Osteoblast (primary cell): ENCODE results near the gene SPATA6L. TPM values are rescaled to one million over a fixed set of nuclear protein-coding genes. Genes with fewer than 3 reads are reported as not detected.

Source experiments
- DNase-seq: peaks from one replicate; pipeline ENCODE4 v3.0.0; 2011; ENCODE audit warnings: low spot score, mixed read lengths; ENCODE audit not compliant: insufficient read length; ENCODE audit errors: missing footprints
- H2AFZ ChIP-seq: 2 replicates; pipeline ENCODE4 v1.6.0; 2011; ENCODE audit warnings: mild to moderate bottlenecking, low read length
- H3K27ac ChIP-seq: 2 replicates; pipeline ENCODE4 v1.5.1; 2011; ENCODE audit warnings: mild to moderate bottlenecking, low read depth, low read length, moderate library complexity
- H3K27me3 ChIP-seq: 2 replicates; pipeline ENCODE4 v1.6.0; 2012; ENCODE audit warnings: mild to moderate bottlenecking, control low read depth, inconsistent platforms, low read length, moderate library complexity; ENCODE audit not compliant: insufficient read depth
- H3K36me3 ChIP-seq: 2 replicates; pipeline ENCODE4 v1.5.1; 2011; ENCODE audit warnings: mild to moderate bottlenecking, low read length, control low read depth, moderate library complexity; ENCODE audit not compliant: insufficient read depth
- H3K4me1 ChIP-seq: 2 replicates; pipeline ENCODE4 v1.5.1; 2011; ENCODE audit warnings: mild to moderate bottlenecking, low read length, control low read depth, moderate library complexity; ENCODE audit not compliant: insufficient read depth
- H3K4me2 ChIP-seq: 2 replicates; pipeline ENCODE4 v1.6.0; 2011; ENCODE audit warnings: mild to moderate bottlenecking, low read length; ENCODE audit not compliant: insufficient read depth
- H3K4me3 ChIP-seq: fragments of 200-600 bp; sonication (generic); 3 replicates; pipeline ENCODE4 v1.5.1; 2012; ENCODE audit warnings: mild to moderate bottlenecking, low read length, inconsistent platforms; ENCODE audit not compliant: insufficient read depth
- H3K79me2 ChIP-seq: 2 replicates; pipeline ENCODE4 v1.6.0; 2012; ENCODE audit warnings: mild to moderate bottlenecking, low read length, control low read depth, inconsistent platforms; ENCODE audit not compliant: insufficient read depth
- H3K9me3 ChIP-seq: 2 replicates; pipeline ENCODE4 v1.5.1; 2011; ENCODE audit warnings: low read depth, low read length, control low read depth
- H4K20me1 ChIP-seq: 2 replicates; pipeline ENCODE4 v1.6.0; 2012; ENCODE audit warnings: mild to moderate bottlenecking, low read length, control low read depth; ENCODE audit not compliant: insufficient read depth
- total RNA-seq: library from RNA; depleted of rRNA; stranded (reverse); fragments of >200 nt; gene quantifications from 2 replicates; pipeline ENCODE4 v1.2.3, GENCODE V29; 2012
- TF ChIP-seq, protein P1 (sequence below): IDR thresholded peaks from 2 replicates; pipeline ENCODE4 v1.5.1; 2011; ENCODE audit warnings: mild to moderate bottlenecking, low read depth, low read length, moderate library complexity; ENCODE audit errors: extremely low read depth

Gene SPATA6L
- total RNA-seq, 1 donor: 0.72 TPM

DNA sequence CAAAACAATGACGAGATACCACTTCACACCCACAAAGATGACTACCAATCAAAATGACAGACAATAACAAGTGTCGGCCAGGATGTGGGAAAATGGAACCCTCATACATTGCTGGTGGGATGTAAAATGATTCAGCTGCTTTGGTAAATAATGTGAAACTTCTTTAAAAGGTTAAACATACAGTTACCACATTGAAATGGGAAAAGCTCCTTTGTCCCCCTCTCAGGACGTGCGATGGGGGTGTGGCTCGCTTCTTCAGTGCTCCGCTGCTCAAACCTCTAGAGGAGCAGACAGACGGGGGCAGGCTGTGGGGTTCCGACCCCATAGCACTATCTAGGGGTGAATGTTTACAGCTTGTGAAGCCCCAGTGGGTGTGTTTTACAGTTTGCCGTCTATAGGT is 12.2 kb downstream of the SPATA6L start:
- Histone ChIP-seq H2AFZ (no peak overlapping the region), H3K36me3 (no peaks in the 10 kb centered on the region), H4K20me1 (no peaks in the 10 kb centered on the region), H3K27me3 (no peaks in the 10 kb centered on the region), H3K79me2 (no peaks in the 10 kb centered on the region), H3K4me1 (no peaks in the 10 kb centered on the region), H3K27ac (no peak overlapping the region), H3K9me3 (no peaks in the 10 kb centered on the region), H3K4me3 (no peak overlapping the region), H3K4me2 (no peak overlapping the region)
- TF ChIP-seq, protein P1, sequence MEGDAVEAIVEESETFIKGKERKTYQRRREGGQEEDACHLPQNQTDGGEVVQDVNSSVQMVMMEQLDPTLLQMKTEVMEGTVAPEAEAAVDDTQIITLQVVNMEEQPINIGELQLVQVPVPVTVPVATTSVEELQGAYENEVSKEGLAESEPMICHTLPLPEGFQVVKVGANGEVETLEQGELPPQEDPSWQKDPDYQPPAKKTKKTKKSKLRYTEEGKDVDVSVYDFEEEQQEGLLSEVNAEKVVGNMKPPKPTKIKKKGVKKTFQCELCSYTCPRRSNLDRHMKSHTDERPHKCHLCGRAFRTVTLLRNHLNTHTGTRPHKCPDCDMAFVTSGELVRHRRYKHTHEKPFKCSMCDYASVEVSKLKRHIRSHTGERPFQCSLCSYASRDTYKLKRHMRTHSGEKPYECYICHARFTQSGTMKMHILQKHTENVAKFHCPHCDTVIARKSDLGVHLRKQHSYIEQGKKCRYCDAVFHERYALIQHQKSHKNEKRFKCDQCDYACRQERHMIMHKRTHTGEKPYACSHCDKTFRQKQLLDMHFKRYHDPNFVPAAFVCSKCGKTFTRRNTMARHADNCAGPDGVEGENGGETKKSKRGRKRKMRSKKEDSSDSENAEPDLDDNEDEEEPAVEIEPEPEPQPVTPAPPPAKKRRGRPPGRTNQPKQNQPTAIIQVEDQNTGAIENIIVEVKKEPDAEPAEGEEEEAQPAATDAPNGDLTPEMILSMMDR: no peak
- DNase-seq: no peak

DNA sequence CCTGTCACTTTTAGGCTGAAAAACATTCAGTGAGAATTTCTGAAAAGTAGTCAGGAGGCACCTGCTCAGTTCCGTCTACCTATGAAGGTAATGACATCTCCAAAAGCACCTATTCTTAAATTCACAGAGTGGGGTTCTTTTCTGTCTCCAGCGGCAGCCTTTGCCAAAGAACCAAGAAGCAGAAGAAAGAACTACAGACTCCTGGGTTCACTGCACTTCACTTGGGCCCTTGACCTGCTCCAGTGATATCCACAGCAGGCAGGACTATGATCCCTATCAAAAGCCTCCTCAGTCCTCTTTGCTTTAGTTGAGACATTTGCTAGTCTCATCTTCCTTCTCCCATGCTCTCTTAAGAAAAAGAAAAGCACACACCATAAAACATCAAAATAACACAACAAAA is 23.9 kb downstream of the SPATA6L start:
- no peak for DNase-seq
- Histone ChIP-seq H3K36me3 (no peaks in the 10 kb centered on the region), H3K4me2 (no peak overlapping the region), H3K4me3 (no peak overlapping the region), H3K27me3 (no peaks in the 10 kb centered on the region), H3K9me3 (no peaks in the 10 kb centered on the region), H4K20me1 (no peaks in the 10 kb centered on the region), H3K79me2 (no peaks in the 10 kb centered on the region), H2AFZ (no peak overlapping the region), H3K4me1 (no peaks in the 10 kb centered on the region), H3K27ac (no peak overlapping the region)
- TF ChIP-seq, protein P1: no peak

DNA sequence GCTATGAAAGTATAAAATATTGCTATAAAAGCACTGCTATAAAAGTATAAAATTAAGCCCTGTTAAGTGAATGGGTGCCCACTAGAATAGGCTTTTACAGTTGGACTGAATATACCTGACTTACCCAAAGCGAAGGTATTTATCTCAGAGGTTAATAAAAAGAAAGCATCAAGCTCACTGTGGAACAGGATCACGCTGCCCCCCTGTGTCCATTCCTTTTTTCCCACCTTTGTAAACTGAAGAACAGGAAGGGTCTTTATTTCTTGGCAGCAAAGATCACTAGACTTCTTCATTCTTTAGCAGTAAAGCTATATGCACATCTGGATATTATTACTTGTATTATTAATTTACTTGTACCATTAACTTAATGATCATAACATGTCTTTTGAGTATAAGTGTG is 26.3 kb downstream of the SPATA6L start:
- Histone ChIP-seq H3K27me3 (no peaks in the 10 kb centered on the region), H2AFZ (no peak overlapping the region), H4K20me1 (no peaks in the 10 kb centered on the region), H3K27ac (no peak overlapping the region), H3K4me1 (no peaks in the 10 kb centered on the region), H3K9me3 (no peaks in the 10 kb centered on the region), H3K79me2 (no peaks in the 10 kb centered on the region), H3K4me2 (no peak overlapping the region), H3K4me3 (no peak overlapping the region), H3K36me3 (no peaks in the 10 kb centered on the region)
- TF ChIP-seq, protein P1: peak; percentile 59
- peak; percentile 38 for DNase-seq

DNA sequence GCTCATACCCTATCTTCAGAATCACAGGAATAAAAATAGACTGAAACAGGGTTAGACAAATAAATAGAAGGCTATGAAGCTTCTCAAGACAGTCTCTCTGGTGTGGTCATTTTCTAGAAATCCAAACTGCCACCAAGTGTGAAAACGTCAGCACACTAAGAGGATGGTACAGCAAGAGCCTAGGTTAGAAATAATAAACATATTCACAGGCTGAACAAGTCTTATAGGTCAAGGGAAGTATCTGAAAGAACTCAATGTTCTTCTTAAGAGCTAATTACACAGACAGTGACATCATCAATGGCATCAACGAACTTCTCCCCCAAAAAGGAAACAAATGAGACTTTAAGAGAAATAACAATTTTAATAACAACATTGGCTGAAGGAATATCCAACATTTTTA is 26.9 kb downstream of the SPATA6L start:
- Histone ChIP-seq H3K27me3 (no peaks in the 10 kb centered on the region), H3K27ac (no peak overlapping the region), H3K4me3 (no peak overlapping the region), H3K9me3 (no peaks in the 10 kb centered on the region), H3K4me2 (no peak overlapping the region), H4K20me1 (no peaks in the 10 kb centered on the region), H3K36me3 (no peaks in the 10 kb centered on the region), H3K4me1 (no peaks in the 10 kb centered on the region), H2AFZ (no peak overlapping the region), H3K79me2 (no peaks in the 10 kb centered on the region)
- DNase-seq: no peak
- TF ChIP-seq, protein P1: no peak
